Skeletal muscle satellite cell (primary cell): Measurements from ENCODE around the gene SHROOM3.

ENCODE experiments used
- H3K27me3 ChIP-seq: 2 replicates; pipeline ENCODE4 v1.7.0; 2013; ENCODE audit warnings: low read length; ENCODE audit not compliant: control insufficient read depth, insufficient read depth
- H3K36me3 ChIP-seq: 2 replicates; pipeline ENCODE4 v1.7.0; 2013; ENCODE audit warnings: mild to moderate bottlenecking, control low read depth, low read length; ENCODE audit not compliant: insufficient read depth
- H3K4me1 ChIP-seq: 2 replicates; pipeline ENCODE4 v1.7.0; 2013; ENCODE audit warnings: low read length; ENCODE audit not compliant: control insufficient read depth, insufficient read depth
- H3K4me2 ChIP-seq: 2 replicates; pipeline ENCODE4 v1.7.0; 2013; ENCODE audit warnings: mild to moderate bottlenecking, low read length
- H3K4me3 ChIP-seq: 2 replicates; pipeline ENCODE4 v1.7.0; 2013; ENCODE audit warnings: low read length
- H3K9ac ChIP-seq: 2 replicates; pipeline ENCODE4 v1.7.0; 2013; ENCODE audit warnings: mild to moderate bottlenecking, low read depth, low read length, moderate library complexity
- H3K9me3 ChIP-seq: replicated peaks from 2 replicates; pipeline ENCODE4 v1.7.0; 2013; ENCODE audit warnings: mild to moderate bottlenecking, control low read depth, low read length

The SHROOM3 gene

GRCh38 chr4:76751612-76752343 lies 316.7 kb downstream of the SHROOM3 start:
- Histone ChIP-seq H3K9me3 (no peaks in the 10 kb centered on the region), H3K36me3 (no peaks in the 10 kb centered on the region), H3K4me2 (no peak overlapping the region), H3K4me1 (peaks cover 49% of the 10 kb centered on the region), H3K27me3 (no peaks in the 10 kb centered on the region), H3K4me3 (no peak overlapping the region), H3K9ac (peak overlapping the region; percentile 68)

- Histone ChIP-seq H3K4me3 (peak overlapping the region; percentile 31), H3K9ac (peak overlapping the region; percentile 87), H3K36me3 (no peaks in the 10 kb centered on the region), H3K4me2 (peak overlapping the region; percentile 77), H3K9me3 (no peaks in the 10 kb centered on the region), H3K4me1 (peaks cover 45% of the 10 kb centered on the region), H3K27me3 (no peaks in the 10 kb centered on the region)
Observed at GRCh38 chr4:76752861-76753501, 318.0 kb downstream of the SHROOM3 start.

GRCh38 chr4:76753814-76754213 lies 318.8 kb downstream of the SHROOM3 start:
- peaks cover 52% of the 10 kb centered on the region for H3K4me1 ChIP-seq
- H3K4me3 ChIP-seq: peak overlapping the region; percentile 46
- no peaks in the 10 kb centered on the region for H3K9me3 ChIP-seq
- H3K36me3 ChIP-seq: no peaks in the 10 kb centered on the region
- peak overlapping the region; percentile 87 for H3K9ac ChIP-seq
- H3K4me2 ChIP-seq: peak overlapping the region; percentile 77
- no peaks in the 10 kb centered on the region for H3K27me3 ChIP-seq

GRCh38 chr4:76754439-76754838 lies 319.4 kb downstream of the SHROOM3 start:
- Histone ChIP-seq H3K9me3 (no peaks in the 10 kb centered on the region), H3K4me3 (peak overlapping the region; percentile 46), H3K27me3 (no peaks in the 10 kb centered on the region), H3K36me3 (no peaks in the 10 kb centered on the region), H3K4me2 (peak overlapping the region; percentile 77), H3K4me1 (peaks cover 55% of the 10 kb centered on the region), H3K9ac (peak overlapping the region; percentile 87)

- Histone ChIP-seq H3K4me3 (no peak overlapping the region), H3K36me3 (no peaks in the 10 kb centered on the region), H3K9me3 (no peaks in the 10 kb centered on the region), H3K27me3 (no peaks in the 10 kb centered on the region), H3K4me2 (no peak overlapping the region), H3K9ac (peak overlapping the region; percentile 18), H3K4me1 (peaks cover 54% of the 10 kb centered on the region)
Observed at GRCh38 chr4:76755756-76756155, 320.7 kb downstream of the SHROOM3 start.

GRCh38 chr4:76756416-76756815 lies 321.4 kb downstream of the SHROOM3 start:
- no peak overlapping the region for H3K9ac ChIP-seq
- no peaks in the 10 kb centered on the region for H3K27me3 ChIP-seq
- H3K36me3 ChIP-seq: no peaks in the 10 kb centered on the region
- H3K4me1 ChIP-seq: peaks cover 51% of the 10 kb centered on the region
- no peaks in the 10 kb centered on the region for H3K9me3 ChIP-seq
- no peak overlapping the region for H3K4me3 ChIP-seq
- no peak overlapping the region for H3K4me2 ChIP-seq

GRCh38 chr4:76757418-76757939 lies 322.4 kb downstream of the SHROOM3 start:
- Histone ChIP-seq H3K4me2 (no peak overlapping the region), H3K4me3 (no peak overlapping the region), H3K9me3 (no peaks in the 10 kb centered on the region), H3K4me1 (peaks cover 45% of the 10 kb centered on the region), H3K27me3 (no peaks in the 10 kb centered on the region), H3K9ac (no peak overlapping the region), H3K36me3 (no peaks in the 10 kb centered on the region)

DNA sequence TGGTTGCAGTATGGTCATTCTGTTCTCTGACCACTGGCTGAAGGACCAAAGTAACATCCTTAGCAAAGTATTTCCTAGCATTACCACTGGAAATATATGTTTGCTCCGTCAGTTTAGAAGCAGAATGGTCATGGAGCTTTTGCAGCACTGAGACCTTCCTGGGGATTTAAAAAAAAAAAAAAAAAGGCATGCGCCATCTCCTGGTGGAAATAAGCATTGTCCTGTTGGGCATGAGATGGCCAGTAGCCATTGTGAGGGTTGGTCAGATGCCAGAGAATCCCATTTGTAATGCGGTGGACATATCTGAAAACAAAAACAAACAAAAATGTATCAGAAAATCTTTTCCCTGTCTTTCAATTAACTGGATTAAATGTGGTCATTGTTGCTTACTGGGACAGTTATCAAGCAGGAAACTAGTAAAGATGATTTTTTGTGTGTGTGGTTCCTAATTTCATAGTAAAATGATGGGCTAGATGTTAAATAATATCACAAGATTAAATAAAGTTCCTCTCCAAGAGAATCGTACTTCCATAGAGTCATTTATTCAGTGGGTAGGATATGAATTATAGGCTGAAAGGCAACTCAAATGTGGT lies 323.4 kb downstream of the SHROOM3 start:
- Histone ChIP-seq H3K9me3 (no peaks in the 10 kb centered on the region), H3K4me1 (peaks cover 38% of the 10 kb centered on the region), H3K4me2 (no peak overlapping the region), H3K9ac (peak overlapping the region; percentile 20), H3K36me3 (no peaks in the 10 kb centered on the region), H3K27me3 (no peaks in the 10 kb centered on the region), H3K4me3 (no peak overlapping the region)

DNA sequence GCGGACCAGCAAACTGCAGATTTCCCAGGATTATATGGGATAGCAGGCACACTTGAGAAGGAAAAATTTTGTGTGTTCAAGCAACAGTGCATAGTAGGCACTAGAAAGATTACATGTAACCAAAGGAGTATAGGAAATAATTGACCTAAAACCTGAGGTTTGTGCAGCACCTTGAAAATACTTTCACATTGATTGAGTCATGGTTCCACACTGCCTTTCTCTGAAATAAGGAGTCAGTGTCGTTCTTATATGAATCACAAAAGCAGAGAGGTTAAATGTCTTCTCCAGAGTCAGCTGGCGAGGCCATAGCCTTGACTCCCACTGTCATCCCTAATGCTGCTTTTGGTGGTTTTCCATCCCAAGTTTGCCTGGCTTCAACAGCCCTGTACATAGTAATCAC lies 324.0 kb downstream of the SHROOM3 start:
- Histone ChIP-seq H3K9me3 (no peaks in the 10 kb centered on the region), H3K9ac (peak overlapping the region; percentile 20), H3K4me2 (no peak overlapping the region), H3K27me3 (no peaks in the 10 kb centered on the region), H3K36me3 (no peaks in the 10 kb centered on the region), H3K4me1 (peaks cover 32% of the 10 kb centered on the region), H3K4me3 (no peak overlapping the region)

- Histone ChIP-seq H3K4me1 (peaks cover 29% of the 10 kb centered on the region), H3K4me2 (no peak overlapping the region), H3K4me3 (no peak overlapping the region), H3K9ac (no peak overlapping the region), H3K9me3 (no peaks in the 10 kb centered on the region), H3K36me3 (no peaks in the 10 kb centered on the region), H3K27me3 (no peaks in the 10 kb centered on the region)
Observed at GRCh38 chr4:76760193-76760592, 325.2 kb downstream of the SHROOM3 start.

- H3K4me2 ChIP-seq: no peak overlapping the region
- H3K27me3 ChIP-seq: no peaks in the 10 kb centered on the region
- H3K9me3 ChIP-seq: no peaks in the 10 kb centered on the region
- H3K4me3 ChIP-seq: no peak overlapping the region
- no peaks in the 10 kb centered on the region for H3K36me3 ChIP-seq
- no peak overlapping the region for H3K9ac ChIP-seq
- H3K4me1 ChIP-seq: peaks cover 20% of the 10 kb centered on the region
Observed at GRCh38 chr4:76762137-76763130, 327.4 kb downstream of the SHROOM3 start.
